Fibroblast of pulmonary artery (primary cell): Measurements from ENCODE around the gene YAP1.

ENCODE experiments used
- DNase-seq: peaks from one replicate; pipeline ENCODE4 v3.0.0-alpha.2; 2010; ENCODE audit warnings: low read depth
- H3K4me3 ChIP-seq: replicated peaks from 2 replicates; pipeline ENCODE4 v1.5.1; 2011; ENCODE audit warnings: low read depth, mild to moderate bottlenecking, control low read depth, low read length, moderate library complexity
- CTCF ChIP-seq: IDR thresholded peaks from 2 replicates; pipeline ENCODE4 v1.5.1; 2011; ENCODE audit warnings: mild to moderate bottlenecking, control low read depth, low read length, inconsistent platforms; ENCODE audit errors: missing control alignments

Gene YAP1

DNA sequence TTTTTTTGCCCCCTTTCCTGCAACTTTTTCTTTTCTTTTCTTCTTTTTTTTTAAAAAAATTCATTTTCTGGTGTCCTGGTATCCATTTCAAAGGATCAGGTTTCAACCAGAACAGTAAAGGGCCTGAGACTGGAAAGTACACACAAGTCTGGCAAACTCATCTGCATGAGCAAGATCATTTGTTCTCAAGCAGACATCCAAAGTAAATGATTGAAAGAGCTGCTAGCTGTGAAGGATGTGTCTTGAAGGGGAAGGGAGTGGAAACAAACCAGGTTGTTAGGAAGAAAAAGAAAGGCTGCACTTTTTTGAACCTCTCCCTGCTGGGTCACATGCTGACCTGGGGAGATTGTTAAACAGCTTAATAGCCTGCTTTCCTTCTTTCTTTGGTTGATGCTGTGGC lies 5.3 kb downstream of the YAP1 start:
- TF ChIP-seq CTCF, result no peak
- DNase-seq, result peak; percentile 53
- no peak overlapping the region for H3K4me3 ChIP-seq

GRCh38 chr11:102116453-102117205 lies 6.4 kb downstream of the YAP1 start:
- peak; percentile 57 for DNase-seq
- H3K4me3 ChIP-seq, result peak overlapping the region; percentile 33
- TF ChIP-seq CTCF, result no peak

DNA sequence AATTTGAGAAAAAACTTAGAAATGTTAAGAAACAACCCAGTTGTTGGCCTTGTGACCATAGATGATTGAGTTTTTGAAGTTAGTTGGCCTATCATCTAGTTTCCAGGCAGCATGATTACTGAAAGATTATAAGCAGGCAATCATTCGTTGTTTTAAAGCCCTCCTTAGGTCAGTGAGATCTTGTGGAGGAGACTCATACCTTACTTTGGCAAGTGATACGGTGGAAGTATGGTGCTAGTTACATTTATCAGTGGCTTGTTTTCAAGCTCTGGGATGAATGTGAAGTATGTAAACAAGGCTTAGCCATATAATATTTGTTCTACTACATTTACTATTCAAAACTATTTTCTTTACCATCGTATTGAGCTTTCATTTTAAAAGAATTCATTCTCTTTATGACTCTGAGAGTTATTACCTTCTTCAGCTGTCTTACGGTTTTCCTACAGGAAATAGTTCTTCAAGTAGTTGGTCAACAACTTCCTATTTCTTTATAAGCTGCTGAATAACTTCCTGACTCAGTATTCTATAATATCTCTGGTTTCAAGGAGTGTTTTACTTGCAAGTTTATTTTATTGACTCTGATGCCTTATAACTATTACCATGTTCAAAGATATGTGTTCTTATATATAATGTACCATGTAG lies 7.3 kb downstream of the YAP1 start:
- peak overlapping the region; percentile 33 for H3K4me3 ChIP-seq
- no peak for TF ChIP-seq CTCF
- peak; percentile 47 for DNase-seq

DNA sequence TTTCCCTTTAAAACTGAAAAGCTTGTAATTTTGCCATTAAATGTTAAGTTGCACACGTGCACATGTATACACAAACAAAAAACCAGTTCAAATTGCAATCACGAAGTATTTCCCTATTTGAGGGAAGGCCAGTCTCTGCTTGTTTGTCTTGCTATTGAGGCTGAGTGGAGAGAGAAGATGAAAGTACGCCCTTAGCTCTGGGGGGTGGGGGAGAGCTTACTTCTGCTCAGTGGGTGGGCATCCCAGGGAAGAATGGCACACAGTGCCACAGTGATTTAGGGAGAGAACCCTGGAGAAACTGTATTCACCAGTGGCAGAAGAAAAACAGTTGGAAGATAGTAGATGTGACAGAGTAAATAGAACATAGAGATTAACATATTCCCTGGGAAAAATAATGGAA lies 8.7 kb downstream of the YAP1 start:
- no peak overlapping the region for H3K4me3 ChIP-seq
- no peak for DNase-seq
- no peak for TF ChIP-seq CTCF

DNA sequence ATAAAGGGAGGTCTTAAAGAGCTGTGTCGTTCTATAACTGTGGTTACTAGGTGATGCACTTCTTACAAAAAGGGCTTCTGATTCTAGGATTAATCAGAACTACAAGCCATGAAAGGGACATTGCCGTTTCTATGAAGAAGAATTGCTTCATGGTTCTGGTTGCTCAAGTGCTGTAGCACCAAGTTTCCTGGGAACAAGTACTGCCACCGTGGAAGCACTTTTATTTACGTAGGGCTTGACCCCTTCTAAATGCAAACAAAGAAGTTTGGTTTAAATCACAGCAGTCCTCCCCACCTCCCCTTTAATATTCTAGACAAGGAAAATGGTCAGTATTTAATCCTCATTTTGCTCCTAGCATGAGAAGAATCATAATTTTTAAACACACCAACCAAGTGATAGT lies 9.8 kb downstream of the YAP1 start:
- peak; percentile 67 for DNase-seq
- no peak for TF ChIP-seq CTCF
- no peak overlapping the region for H3K4me3 ChIP-seq

- TF ChIP-seq CTCF, result no peak
- no peak overlapping the region for H3K4me3 ChIP-seq
- peak; percentile 41 for DNase-seq
These were observed 10.3 kb downstream of the YAP1 start for GRCh38 chr11:102120437-102120973.

- H3K4me3 ChIP-seq, result no peak overlapping the region
- peak; percentile 46 for DNase-seq
- no peak for TF ChIP-seq CTCF
These were observed 11.1 kb downstream of the YAP1 start for GRCh38 chr11:102121329-102121728.
